Right kidney (tissue), 1 donor: Measurements from ENCODE around the gene CUX1.
"Not testable (repeated sequence)": the region's sequence is repeated elsewhere in the genome, so short reads cannot be mapped to it uniquely, and the experiment has no call there.

Experiments
- DNase-seq: peaks from one replicate; pipeline ENCODE4 v3.0.0-alpha.2; 2016

Gene CUX1

DNA sequence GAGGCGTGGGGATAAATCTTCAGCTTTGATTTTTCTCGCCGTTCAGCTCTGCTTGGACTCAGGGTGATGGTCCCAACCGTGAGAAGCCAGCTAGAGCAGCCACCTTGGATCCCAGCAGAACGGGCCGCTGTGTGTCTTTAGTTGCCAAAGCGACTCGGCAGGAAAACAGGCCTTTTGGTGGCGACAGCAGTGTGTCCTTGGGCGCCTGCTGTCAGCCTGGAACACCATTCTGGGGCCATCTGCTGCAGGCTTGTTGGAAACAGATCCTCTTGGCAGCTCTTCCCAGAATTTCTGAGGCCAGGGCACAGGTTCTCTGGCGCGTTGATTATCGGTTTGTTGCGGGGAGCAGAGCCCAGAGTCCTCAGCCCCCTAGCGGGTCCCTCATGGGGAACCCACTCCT lies 97.6 kb downstream of the CUX1 start:
- DNase-seq: no peak

GRCh38 chr7:101916041-101916800 lies 98.8 kb downstream of the CUX1 start:
- DNase-seq: no peak

DNA sequence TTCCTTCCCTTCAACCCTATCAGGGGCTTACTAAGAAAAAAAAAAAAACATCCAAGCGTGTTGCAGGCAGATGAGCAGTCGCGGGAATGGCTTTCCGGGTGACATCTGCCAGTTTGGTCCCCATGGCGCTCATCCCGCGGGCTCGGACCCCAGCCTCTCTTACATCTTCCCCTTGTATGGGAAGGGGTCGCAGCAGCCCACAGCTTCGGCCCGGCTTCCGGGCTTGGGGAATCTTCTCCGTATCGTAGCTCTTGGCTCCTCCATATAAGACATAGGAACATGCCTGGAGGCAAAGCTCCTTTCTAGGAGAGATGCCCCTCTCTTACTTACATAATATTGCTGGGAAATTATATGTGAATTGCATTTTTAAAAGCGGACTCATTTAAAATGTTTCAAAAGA lies 99.5 kb downstream of the CUX1 start:
- DNase-seq: no peak

DNA sequence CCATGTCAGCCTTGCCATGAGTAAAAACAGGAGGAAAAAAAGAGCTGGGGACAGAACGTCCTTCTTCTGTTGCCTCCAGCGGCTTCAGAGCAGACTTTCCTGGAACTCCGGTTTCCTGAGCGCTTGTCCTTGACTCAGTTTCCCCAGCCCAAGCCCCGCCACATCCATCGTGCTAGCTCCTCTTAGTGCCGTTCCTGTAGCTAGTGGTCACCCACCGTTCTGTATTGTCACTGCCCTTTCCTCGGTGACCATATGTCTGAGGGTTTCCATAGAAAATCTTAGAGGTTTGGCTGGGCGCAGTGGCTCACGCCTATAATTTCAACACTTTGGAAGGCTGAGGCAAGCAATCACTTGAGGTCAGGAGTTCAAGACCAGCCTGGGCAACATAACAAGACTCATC lies 100.1 kb downstream of the CUX1 start:
- no peak for DNase-seq

- DNase-seq: no peak
Measured at GRCh38 chr7:101918426-101918825, 101.0 kb downstream of the CUX1 start.

DNA sequence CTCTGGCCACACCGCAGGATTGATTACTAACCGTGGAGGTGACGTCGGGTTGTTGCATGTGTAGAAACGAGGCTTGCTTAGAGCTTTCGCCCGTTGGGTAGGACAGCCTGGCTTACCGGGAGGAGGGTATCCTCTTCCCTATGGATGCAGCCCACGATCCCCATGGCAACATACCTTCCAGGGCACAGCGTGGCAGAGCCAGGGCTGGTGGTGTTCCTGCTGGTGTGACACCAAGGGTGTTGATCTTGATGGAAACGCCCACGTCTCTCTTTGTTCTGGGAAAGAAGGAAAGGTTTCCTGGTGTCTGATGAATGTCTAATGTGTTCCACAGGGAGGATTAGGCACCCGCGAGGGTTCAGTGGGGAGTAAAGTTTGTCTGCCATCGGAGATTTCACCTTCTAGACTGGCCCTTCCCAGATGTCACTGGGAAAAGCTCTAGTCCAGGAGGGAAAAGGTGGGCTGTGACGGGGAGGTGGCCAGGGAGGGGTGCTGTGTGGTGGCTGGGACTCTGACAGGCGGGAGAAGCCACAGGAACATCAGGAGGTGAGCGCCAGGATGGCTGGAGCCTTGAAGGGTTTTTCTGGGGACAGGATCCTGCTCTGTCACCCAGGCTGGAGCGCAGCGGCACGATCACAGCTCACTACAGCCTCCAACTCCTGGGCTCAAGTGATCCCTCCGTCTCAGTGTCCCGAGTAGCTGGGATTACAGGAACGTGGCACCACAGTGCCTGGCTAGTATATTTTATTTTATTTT lies 102.1 kb downstream of the CUX1 start:
- DNase-seq: no peak

DNA sequence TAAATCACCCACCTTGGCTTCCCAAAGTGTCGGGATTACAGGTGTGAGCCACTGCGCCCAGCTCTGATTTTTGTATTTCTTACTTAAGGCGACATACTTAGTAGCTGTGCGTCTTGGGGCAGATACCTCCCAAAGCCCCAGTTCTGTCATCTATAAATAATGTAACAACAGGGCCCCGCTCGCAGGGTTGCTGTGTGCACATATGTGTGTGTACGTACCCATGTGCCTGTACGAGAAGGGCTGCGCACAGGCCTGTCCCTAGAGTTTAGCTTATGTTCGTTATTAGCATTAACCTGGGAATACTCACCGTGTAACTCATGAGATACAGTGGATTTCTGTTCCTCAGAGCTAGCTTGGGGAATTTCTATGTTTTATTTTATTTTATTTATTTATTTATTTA lies 103.6 kb downstream of the CUX1 start:
- DNase-seq: no peak

DNA sequence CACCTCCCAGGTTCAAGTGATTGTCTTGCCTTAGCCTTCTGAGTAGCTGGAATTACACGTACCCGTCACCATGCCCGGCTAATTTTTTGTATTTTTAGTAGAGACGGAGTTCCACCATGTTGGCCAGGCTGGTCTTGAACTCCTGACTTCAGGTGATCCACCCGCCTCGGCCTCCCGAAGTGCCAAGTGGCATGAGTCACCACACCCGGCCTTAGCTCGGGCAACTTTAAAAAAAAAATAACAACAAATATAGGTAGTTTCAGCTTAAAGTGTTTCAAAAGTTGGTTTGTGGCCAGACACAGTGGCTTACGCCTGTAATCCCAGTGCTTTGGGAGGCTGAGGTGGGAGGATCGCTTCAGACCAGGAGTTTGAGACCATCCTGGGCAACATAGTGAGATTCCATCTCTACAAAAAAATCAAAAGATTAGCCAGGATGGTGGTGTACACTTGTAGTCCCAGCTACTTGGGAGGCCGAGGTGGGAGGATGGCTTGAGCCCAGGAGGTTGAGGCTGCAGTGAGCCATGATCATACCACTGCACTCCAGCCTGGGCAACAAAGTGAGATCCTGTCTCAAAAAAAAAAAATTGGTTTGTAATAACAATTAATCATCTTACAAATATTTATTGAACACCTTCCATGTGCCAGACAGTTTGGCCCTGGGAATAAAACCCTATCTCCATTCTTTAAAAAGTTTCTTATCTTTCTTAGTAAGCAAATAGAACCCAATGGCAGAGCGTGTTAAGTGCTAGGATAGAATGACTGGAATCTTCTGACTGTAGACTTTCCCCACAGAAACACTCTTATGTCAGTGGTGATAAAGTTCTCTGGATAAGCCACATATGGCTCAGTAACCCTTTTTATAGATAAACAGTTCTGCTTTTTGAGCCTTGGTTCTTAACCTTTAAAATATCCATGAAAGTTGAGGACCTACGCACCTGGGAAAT lies 104.4 kb downstream of the CUX1 start:
- DNase-seq: not testable (repeated sequence)

GRCh38 chr7:101922631-101923601 lies 105.5 kb downstream of the CUX1 start:
- no peak for DNase-seq

GRCh38 chr7:101923602-101923985 lies 106.2 kb downstream of the CUX1 start:
- no peak for DNase-seq

DNA sequence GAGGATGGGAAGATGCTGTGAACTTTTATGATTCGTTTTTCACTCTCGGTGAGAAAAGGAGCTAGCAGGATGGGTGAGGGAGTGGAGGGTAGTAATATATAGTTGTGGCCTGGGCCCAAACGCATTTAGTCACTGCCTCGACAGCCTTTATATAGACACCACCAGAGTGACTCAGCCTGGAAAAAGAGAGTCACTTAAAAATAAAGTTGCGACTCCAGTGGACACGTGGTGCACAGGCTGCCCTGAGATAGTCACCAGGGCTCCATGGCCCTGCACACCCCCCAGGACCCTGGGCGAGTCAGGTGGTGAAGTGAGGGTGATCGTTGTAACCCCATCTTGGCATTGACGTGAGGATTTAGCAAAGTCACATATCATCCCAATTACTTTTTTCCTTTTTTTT lies 106.7 kb downstream of the CUX1 start:
- no peak for DNase-seq

DNA sequence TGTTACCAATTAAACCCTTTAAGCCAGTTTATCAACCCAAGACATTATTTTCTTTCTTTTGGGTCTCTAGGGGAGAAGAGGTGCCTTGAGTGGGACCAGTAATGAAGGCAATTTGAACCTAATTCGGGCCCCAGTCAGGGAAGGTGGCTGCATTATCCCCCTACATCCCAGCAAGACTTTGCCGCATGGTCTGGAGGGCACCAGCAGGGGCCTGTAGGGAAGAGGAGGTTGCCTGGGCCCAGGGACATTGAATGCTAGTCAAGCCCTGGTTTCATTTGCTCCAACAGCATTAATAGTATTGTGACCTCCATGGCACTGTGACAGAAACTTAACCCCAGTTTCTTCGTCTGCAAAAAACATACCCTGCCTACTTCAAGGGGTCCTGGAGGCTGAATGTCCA lies 108.8 kb downstream of the CUX1 start:
- DNase-seq: no peak

- DNase-seq: no peak
Measured at GRCh38 chr7:101927389-101927788, 110.0 kb downstream of the CUX1 start.

DNA sequence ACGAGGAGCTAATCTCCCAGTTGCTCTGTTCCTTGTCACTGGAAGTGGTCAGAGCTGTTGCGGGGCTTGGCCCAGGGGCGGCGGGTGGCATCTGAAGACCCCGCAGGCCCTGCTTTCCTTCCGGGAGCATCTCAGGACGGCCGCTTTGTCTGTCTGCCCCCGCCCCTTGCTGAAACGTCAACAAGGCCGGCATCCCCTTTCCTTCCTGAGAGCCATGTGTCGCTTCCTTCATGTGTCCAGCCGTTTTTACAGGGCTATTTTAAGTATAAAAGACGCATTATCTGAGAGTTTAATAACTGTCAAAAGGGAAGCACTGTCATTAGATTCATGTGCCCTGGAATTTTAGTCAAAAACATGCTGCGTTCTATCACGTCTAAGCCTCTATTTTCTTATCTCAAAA lies 110.4 kb downstream of the CUX1 start:
- no peak for DNase-seq

GRCh38 chr7:101929256-101929655 lies 111.8 kb downstream of the CUX1 start:
- no peak for DNase-seq

DNA sequence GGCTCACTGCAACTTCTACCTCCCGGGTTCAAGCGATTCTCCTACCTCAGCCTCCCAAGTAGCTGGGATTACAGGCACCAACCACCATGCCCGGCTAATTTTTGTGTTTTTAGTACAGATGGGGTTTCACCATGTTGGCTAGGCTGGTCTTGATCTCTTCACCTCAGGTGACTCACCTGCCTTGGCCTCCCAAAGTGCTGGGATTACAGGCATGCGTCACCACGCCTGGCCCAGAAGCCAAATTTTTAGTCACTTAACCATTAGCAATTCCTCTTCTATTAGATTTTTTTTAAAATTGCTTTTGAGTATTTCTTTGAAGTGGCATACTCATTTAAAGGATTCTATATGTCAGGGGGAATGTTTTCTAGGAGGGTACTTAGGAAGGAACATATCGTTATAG lies 112.5 kb downstream of the CUX1 start:
- DNase-seq: not testable (repeated sequence)

GRCh38 chr7:101932083-101932482 lies 114.7 kb downstream of the CUX1 start:
- no peak for DNase-seq

GRCh38 chr7:101933028-101933427 lies 115.6 kb downstream of the CUX1 start:
- DNase-seq: no peak

DNA sequence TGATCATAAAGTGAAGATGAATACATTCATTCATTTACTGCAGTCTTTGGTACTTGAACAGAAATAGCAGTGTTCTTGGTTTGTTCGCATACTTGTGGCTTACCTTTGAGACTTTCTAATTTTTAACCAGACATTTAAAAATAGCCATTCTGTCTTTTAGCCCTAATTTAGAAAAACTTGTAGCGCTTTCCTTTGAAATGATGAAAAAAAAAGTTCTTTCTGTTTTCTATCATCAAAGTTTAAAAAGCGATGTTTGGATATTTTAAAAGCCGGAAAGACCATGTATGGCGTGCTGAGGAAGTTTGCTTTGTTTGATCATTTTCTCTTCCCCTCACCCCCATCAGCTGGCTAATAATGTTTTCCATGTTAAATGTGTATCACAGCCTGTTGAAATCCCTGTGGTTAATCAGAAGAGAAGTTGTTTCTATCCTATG lies 116.3 kb downstream of the CUX1 start:
- DNase-seq: no peak

GRCh38 chr7:101934618-101935017 lies 117.2 kb downstream of the CUX1 start:
- DNase-seq: no peak

DNA sequence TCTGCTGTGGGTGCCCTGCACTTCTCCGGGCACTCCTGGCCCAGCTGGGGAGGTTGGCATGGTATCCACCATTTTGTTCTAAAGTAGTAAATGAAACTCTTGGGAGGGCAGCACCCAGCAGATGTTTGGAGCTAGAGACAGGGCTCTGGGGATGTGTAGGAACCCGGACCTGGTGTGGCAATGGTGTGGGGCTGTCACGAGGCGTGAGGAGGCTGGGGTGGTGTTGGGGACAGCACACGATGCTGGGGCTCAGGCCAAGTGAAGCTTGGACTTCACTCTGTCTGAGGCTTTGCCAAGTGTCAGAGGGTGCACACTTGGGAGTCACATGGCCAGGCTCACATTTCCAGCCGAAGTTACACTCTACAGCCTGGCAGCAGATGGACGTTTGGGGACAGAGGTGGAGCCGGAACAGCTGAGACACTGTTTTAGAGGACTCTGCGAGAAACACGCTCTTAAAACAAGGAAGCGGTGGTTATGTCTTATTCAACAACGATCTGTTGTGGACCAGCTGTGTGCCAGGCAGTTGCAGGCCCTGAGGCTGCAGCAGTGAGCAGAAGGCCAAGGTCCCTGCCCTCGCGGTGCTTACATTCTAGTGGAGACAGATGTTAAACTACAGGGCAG lies 118.2 kb downstream of the CUX1 start:
- no peak for DNase-seq
